ENCODE measurements around the gene GPR4.
"Not testable (repeated sequence)": the region's sequence is repeated elsewhere in the genome, so short reads cannot be mapped to it uniquely, and the experiment has no call there.

The GPR4 gene

GRCh38 chr19:45621976-45622503 is 20.0 kb upstream of the GPR4 start:
- DNase-seq: no peak

GRCh38 chr19:45621389-45621788 is 19.4 kb upstream of the GPR4 start:
- no peak for DNase-seq

- DNase-seq: no peak
Observed at GRCh38 chr19:45616704-45617017, 14.6 kb upstream of the GPR4 start.

- DNase-seq: peak; percentile 24
Observed at GRCh38 chr19:45615795-45616703, 14.0 kb upstream of the GPR4 start.

- not testable (repeated sequence) for DNase-seq
Observed at GRCh38 chr19:45615056-45615455, 13.0 kb upstream of the GPR4 start.

- no peak for DNase-seq
Observed at GRCh38 chr19:45613926-45614725, 12.1 kb upstream of the GPR4 start.

- DNase-seq: no peak
Observed at GRCh38 chr19:45608948-45609347, 6.9 kb upstream of the GPR4 start.

GRCh38 chr19:45607071-45608029 is 5.3 kb upstream of the GPR4 start:
- peak; percentile 56 for DNase-seq

GRCh38 chr19:45601115-45601514 is 897 bp downstream of the GPR4 start:
- DNase-seq: no peak

- no peak for DNase-seq
Observed at GRCh38 chr19:45600340-45600885, 1.6 kb downstream of the GPR4 start.

- no peak for DNase-seq
Observed at GRCh38 chr19:45599286-45599685, 2.7 kb downstream of the GPR4 start.

GRCh38 chr19:45598267-45599001 is 3.6 kb downstream of the GPR4 start:
- DNase-seq: no peak

GRCh38 chr19:45597425-45598111 is 4.4 kb downstream of the GPR4 start:
- DNase-seq: no peak

- DNase-seq: no peak
Observed at GRCh38 chr19:45595814-45596213, 6.2 kb downstream of the GPR4 start.

- no peak for DNase-seq
Observed at GRCh38 chr19:45593520-45593919, 8.5 kb downstream of the GPR4 start.

GRCh38 chr19:45592366-45592765 is 9.6 kb downstream of the GPR4 start:
- DNase-seq: no peak

GRCh38 chr19:45591638-45592005 is 10.4 kb downstream of the GPR4 start:
- no peak for DNase-seq

GRCh38 chr19:45591004-45591637 is 10.9 kb downstream of the GPR4 start:
- DNase-seq: no peak

GRCh38 chr19:45590300-45591003 is 11.6 kb downstream of the GPR4 start:
- DNase-seq: no peak

GRCh38 chr19:45589768-45590167 is 12.2 kb downstream of the GPR4 start:
- no peak for DNase-seq

All from NCI-H1105 treated with DMSO at 0.1 percent for 48 hours (cell line).